ENCODE data around the gene EEF2K.

- TF ChIP-seq YY1 (IDR thresholded peaks at IDR 0.05; ENCODE audit: insufficient read depth, insufficient read length) (no peak), SUZ12 (IDR thresholded peaks at IDR 0.05; ENCODE audit: extremely low read depth, insufficient read depth, insufficient read length) (no peak)
Observed at GRCh38 chr16:22316411-22316811, 110.3 kb downstream of the EEF2K start.

Measured in NT2/D1 (cell line).